Left lung (tissue), 10 donors: ENCODE measurements around the gene DSC3. TPM values are rescaled to one million over a fixed set of nuclear protein-coding genes. Genes with fewer than 3 reads are reported as not detected.
A peak's percentile ranks its signal among the peaks of the same experiment; 100 is the strongest.
"Not testable (repeated sequence)": the region's sequence is repeated elsewhere in the genome, so short reads cannot be mapped to it uniquely, and the experiment has no call there.

Experiments
- ATAC-seq: fragments of 200-7000 bp; cut with Tn5 transposase; one replicate; pipeline ENCODE4 v1.9.1; 2020; ENCODE audit warnings: moderate library complexity
- DNase-seq, 4 donors: peaks; one replicate each; pipeline ENCODE4 v3.0.0-alpha.2; 2013 to 2020
- H3K27ac ChIP-seq, 2 donors: fragments of 200-600 bp; sonication (generic) in 1 of 2; one replicate each; pipeline versions ENCODE4 v1.5.0 to v1.8.0; 2020 to 2021
- H3K27me3 ChIP-seq, 2 donors: fragments of 200-600 bp; sonication (generic) in 1 of 2; one replicate each; pipeline versions ENCODE4 v1.5.0 to v1.8.0; 2020 to 2021
- H3K36me3 ChIP-seq, 2 donors: fragments of 200-600 bp; sonication (generic) in 1 of 2; one replicate each; pipeline versions ENCODE4 v1.5.0 to v1.8.0; 2020 to 2021
- H3K4me1 ChIP-seq, 2 donors: fragments of 200-600 bp; one replicate each; pipeline ENCODE4 v1.8.0; 2021
- H3K4me3 ChIP-seq, 2 donors: fragments of 200-600 bp; sonication (generic) in 1 of 2; one replicate each; pipeline versions ENCODE4 v1.5.0 to v1.8.0; 2020 to 2021; ENCODE audit warnings: mild to moderate bottlenecking in 1 of 2
- H3K9me3 ChIP-seq, 2 donors: fragments of 200-600 bp; sonication (generic) in 1 of 2; one replicate each; pipeline versions ENCODE4 v1.5.0 to v1.8.0; 2020 to 2021
- intact Hi-C, 2 donors: fragments of 100-400 bp; cut with DNase I; formaldehyde crosslinking; loops; one replicate each; pipeline versions ENCODE4 v1.11.2 to v1.14.2; 2022
- polyA plus RNA-seq, 6 donors: library from polyadenylated mRNA; unstranded; fragments of 120-200 nt; gene quantifications; one replicate each; pipeline ENCODE4 v1.2.1, GENCODE V29; 2013; ENCODE audit not compliant: insufficient read length in 6 of 6
- total RNA-seq, 2 donors: library from RNA; stranded (reverse); fragmentation: NEBNext Ultra II Directional; extraction: Animal tissue kit (Norgen Biotek cat#: 25700); gene quantifications; one replicate each; pipeline ENCODE4 v1.2.1, GENCODE V29; 2021
- TF ChIP-seq, protein P1 (sequence below), 2 donors: fragments of 200-600 bp; sonication (generic) in 1 of 2; IDR thresholded peaks; one replicate each; pipeline versions ENCODE4 v1.5.0 to v1.8.0; 2021; ENCODE audit warnings: antibody characterized with exemption in 2 of 2
- donor health status: DM: no; HTN: yes; CAD: no.
- donor health status: DM: no; HTN: no; CAD: no.

DSC3 gene
- total and polyA plus RNA-seq, 8 donors: 0.14 to 0.97 (median 0.30) TPM; not detected in 1

GRCh38 chr18:30982285-30982992 lies 60.1 kb downstream of the DSC3 start:
- H3K4me1 ChIP-seq: no peaks in the 10 kb centered on the region
- ATAC-seq: no peak
- no peak overlapping the region for H3K27ac ChIP-seq
- no peaks in the 10 kb centered on the region for H3K9me3 ChIP-seq
- H3K4me3 ChIP-seq: no peak overlapping the region
- intact Hi-C loops: no loop called here
- TF ChIP-seq, protein P1, sequence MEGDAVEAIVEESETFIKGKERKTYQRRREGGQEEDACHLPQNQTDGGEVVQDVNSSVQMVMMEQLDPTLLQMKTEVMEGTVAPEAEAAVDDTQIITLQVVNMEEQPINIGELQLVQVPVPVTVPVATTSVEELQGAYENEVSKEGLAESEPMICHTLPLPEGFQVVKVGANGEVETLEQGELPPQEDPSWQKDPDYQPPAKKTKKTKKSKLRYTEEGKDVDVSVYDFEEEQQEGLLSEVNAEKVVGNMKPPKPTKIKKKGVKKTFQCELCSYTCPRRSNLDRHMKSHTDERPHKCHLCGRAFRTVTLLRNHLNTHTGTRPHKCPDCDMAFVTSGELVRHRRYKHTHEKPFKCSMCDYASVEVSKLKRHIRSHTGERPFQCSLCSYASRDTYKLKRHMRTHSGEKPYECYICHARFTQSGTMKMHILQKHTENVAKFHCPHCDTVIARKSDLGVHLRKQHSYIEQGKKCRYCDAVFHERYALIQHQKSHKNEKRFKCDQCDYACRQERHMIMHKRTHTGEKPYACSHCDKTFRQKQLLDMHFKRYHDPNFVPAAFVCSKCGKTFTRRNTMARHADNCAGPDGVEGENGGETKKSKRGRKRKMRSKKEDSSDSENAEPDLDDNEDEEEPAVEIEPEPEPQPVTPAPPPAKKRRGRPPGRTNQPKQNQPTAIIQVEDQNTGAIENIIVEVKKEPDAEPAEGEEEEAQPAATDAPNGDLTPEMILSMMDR (IDR thresholded peaks at IDR 0.05): no peak
- DNase-seq: no peak
- no peaks in the 10 kb centered on the region for H3K27me3 ChIP-seq
- no peaks in the 10 kb centered on the region for H3K36me3 ChIP-seq

GRCh38 chr18:30978091-30978490 lies 64.5 kb downstream of the DSC3 start:
- intact Hi-C loops, H3K27me3 ChIP-seq, H3K4me1 ChIP-seq, DNase-seq, ATAC-seq, H3K27ac ChIP-seq, H3K4me3 ChIP-seq, H3K9me3 ChIP-seq, H3K36me3 ChIP-seq: not testable (repeated sequence)

DNA sequence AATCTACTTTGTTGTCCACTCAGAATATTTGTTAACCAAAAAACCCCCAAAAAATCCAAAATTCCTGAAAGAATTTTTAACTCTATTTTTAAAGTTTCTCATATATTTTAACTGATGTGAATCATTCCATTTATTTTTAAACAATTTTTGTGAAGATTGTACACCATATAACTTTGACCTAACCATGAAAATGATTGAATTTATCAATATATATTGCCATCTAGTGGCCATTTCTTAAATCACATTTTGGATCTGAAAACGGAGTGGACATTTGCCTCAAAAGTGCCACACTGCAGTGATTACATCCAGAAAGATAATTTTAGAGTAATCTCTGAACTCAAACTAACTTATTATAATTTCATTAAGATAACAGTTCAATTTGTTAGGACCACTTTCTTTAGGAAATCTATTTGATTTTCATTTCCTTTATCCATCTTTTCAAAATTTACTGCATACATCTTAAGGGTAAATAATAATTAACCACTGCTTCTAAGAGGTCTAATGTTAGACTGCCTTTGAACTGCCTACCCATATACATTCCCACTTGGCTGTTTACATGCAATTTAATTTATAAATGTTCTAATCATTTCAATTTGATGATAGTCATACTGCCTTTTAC lies 71.1 kb downstream of the DSC3 start:
- TF ChIP-seq, protein P1 (IDR thresholded peaks at IDR 0.05): peak; percentile 56 to 61
- Histone ChIP-seq H3K27me3 (peaks cover 0 to 3% of the 10 kb centered on the region in 2 donors), H3K4me1 (no peaks in the 10 kb centered on the region), H3K4me3 (no peak overlapping the region), H3K9me3 (no peaks in the 10 kb centered on the region), H3K27ac (no peak overlapping the region), H3K36me3 (no peaks in the 10 kb centered on the region)
- DNase-seq: peak in 2 of 4 donors; percentile 17 to 30
- ATAC-seq: peak; percentile 57
- intact Hi-C loops: no loop called here

- intact Hi-C loops: no loop called here
- Histone ChIP-seq H3K36me3 (no peaks in the 10 kb centered on the region), H3K4me1 (no peaks in the 10 kb centered on the region), H3K9me3 (no peaks in the 10 kb centered on the region), H3K27me3 (peaks cover 0 to 3% of the 10 kb centered on the region in 2 donors), H3K27ac (no peak overlapping the region), H3K4me3 (no peak overlapping the region)
- ATAC-seq: peak; percentile 64
- TF ChIP-seq, protein P1 (IDR thresholded peaks at IDR 0.05): peak in 1 of 2 donors; percentile 14
- DNase-seq: peak in 2 of 4 donors; percentile 14 to 21
Measured at GRCh38 chr18:30970196-30970816, 72.2 kb downstream of the DSC3 start.

- Histone ChIP-seq H3K4me1 (no peaks in the 10 kb centered on the region), H3K27ac (no peak overlapping the region), H3K9me3 (no peaks in the 10 kb centered on the region), H3K4me3 (no peak overlapping the region), H3K36me3 (no peaks in the 10 kb centered on the region), H3K27me3 (peaks cover 0 to 3% of the 10 kb centered on the region in 2 donors)
- TF ChIP-seq, protein P1 (IDR thresholded peaks at IDR 0.05): no peak
- intact Hi-C loops: no loop called here
- no peak for ATAC-seq
- DNase-seq: no peak
Measured at GRCh38 chr18:30969670-30970170, 72.8 kb downstream of the DSC3 start.
